GM23338 (cell line): ENCODE measurements around the gene MED19. TPM values are rescaled to one million over a fixed set of nuclear protein-coding genes. Genes with fewer than 3 reads are reported as not detected.
"Not testable (repeated sequence)": the region's sequence is repeated elsewhere in the genome, so short reads cannot be mapped to it uniquely, and the experiment has no call there.

ENCODE experiments used
- ATAC-seq: fragments of 200-7000 bp; cut with Tn5 transposase; 3 replicates; pipeline ENCODE4 v1.9.1; 2020
- DNase-seq: peaks from one replicate; pipeline ENCODE4 v3.0.0-alpha.2; 2015; ENCODE audit warnings: low spot score
- H2AFZ ChIP-seq: fragments of 200-600 bp; sonication (generic); 2 replicates; pipeline ENCODE4 v1.8.0; 2016; ENCODE audit warnings: antibody characterized with exemption, mild to moderate bottlenecking, moderate library complexity
- H3F3A ChIP-seq: fragments of 200-600 bp; sonication (generic); replicated peaks from 2 replicates; pipeline ENCODE4 v1.8.0; 2017; ENCODE audit warnings: antibody characterized with exemption, mixed run types, low read depth
- H3K27ac ChIP-seq: fragments of 200-600 bp; sonication (generic); 2 replicates; pipeline ENCODE4 v1.6.1; 2016; ENCODE audit warnings: low read depth
- H3K27me3 ChIP-seq: fragments of 200-600 bp; sonication (generic); 2 replicates; pipeline ENCODE4 v1.8.0; 2016; ENCODE audit warnings: mild to moderate bottlenecking, mixed run types, moderate library complexity; ENCODE audit not compliant: insufficient read depth
- H3K36me3 ChIP-seq: fragments of 200-600 bp; sonication (generic); 2 replicates; pipeline ENCODE4 v1.8.0; 2016; ENCODE audit warnings: mild to moderate bottlenecking; ENCODE audit not compliant: insufficient read depth
- H3K4me1 ChIP-seq: fragments of 200-600 bp; sonication (generic); 2 replicates; pipeline ENCODE4 v1.8.0; 2016; ENCODE audit warnings: mild to moderate bottlenecking, moderate library complexity; ENCODE audit not compliant: insufficient read depth
- H3K4me2 ChIP-seq: fragments of 200-600 bp; sonication (generic); 2 replicates; pipeline ENCODE4 v1.7.1; 2017; ENCODE audit warnings: mixed run types
- H3K4me3 ChIP-seq: fragments of 200-600 bp; sonication (generic); 2 replicates; pipeline ENCODE4 v1.6.1; 2016; ENCODE audit warnings: mixed run types
- H3K79me2 ChIP-seq: fragments of 200-600 bp; sonication (generic); replicated peaks from 2 replicates; pipeline ENCODE4 v1.8.0; 2017; ENCODE audit warnings: mild to moderate bottlenecking; ENCODE audit not compliant: insufficient read depth
- H3K9me2 ChIP-seq: fragments of 200-600 bp; sonication (generic); 2 replicates; pipeline ENCODE4 v1.8.0; 2017; ENCODE audit not compliant: insufficient read depth
- H4K20me1 ChIP-seq: fragments of 200-600 bp; sonication (generic); replicated peaks from 2 replicates; pipeline ENCODE4 v1.8.0; 2017; ENCODE audit warnings: mild to moderate bottlenecking; ENCODE audit not compliant: insufficient read depth
- H3K27ac Mint-ChIP-seq: 2 replicates; pipeline ENCODE4 v1.8.0; 2020; ENCODE audit warnings: inconsistent platforms, mild to moderate bottlenecking, moderate library complexity, mixed read lengths
- H3K27me3 Mint-ChIP-seq: 3 replicates; pipeline ENCODE4 v1.8.0; 2022; ENCODE audit warnings: low read depth, mild to moderate bottlenecking, moderate library complexity, mixed read lengths, inconsistent platforms; ENCODE audit not compliant: insufficient read depth, poor library complexity
- H3K36me3 Mint-ChIP-seq: 3 replicates; pipeline ENCODE4 v1.8.0; 2021; ENCODE audit warnings: low read depth, mild to moderate bottlenecking, inconsistent platforms, moderate library complexity, mixed read lengths
- H3K4me1 Mint-ChIP-seq: 3 replicates; pipeline ENCODE4 v1.8.0; 2020; ENCODE audit warnings: mild to moderate bottlenecking, inconsistent platforms, mixed read lengths
- H3K4me3 Mint-ChIP-seq: 3 replicates; pipeline ENCODE4 v1.8.0; 2021; ENCODE audit warnings: moderate library complexity, mild to moderate bottlenecking, inconsistent platforms, mixed read lengths
- H3K9me3 Mint-ChIP-seq: 3 replicates; pipeline ENCODE4 v1.8.0; 2020; ENCODE audit warnings: moderate library complexity, mild to moderate bottlenecking, inconsistent platforms, mixed read lengths
- ETS1 ChIP-seq: IDR thresholded peaks from 2 replicates; pipeline ENCODE4 v1.6.1; 2016; ENCODE audit warnings: antibody characterized with exemption
- EZH2phosphoT487 ChIP-seq: fragments of 200-600 bp; sonication (generic); IDR thresholded peaks from one replicate; pipeline ENCODE4 v1.8.1; 2018; ENCODE audit warnings: antibody characterized with exemption; ENCODE audit not compliant: unreplicated experiment
- POLR2AphosphoS5 ChIP-seq: IDR thresholded peaks from 2 replicates; pipeline ENCODE4 v1.6.1; 2016; ENCODE audit warnings: antibody characterized with exemption, low read depth
- STAT1 ChIP-seq: IDR thresholded peaks from one replicate; pipeline ENCODE4 v1.6.1; 2016; ENCODE audit warnings: antibody characterized with exemption; ENCODE audit not compliant: unreplicated experiment
- ZNF114 ChIP-seq: fragments of 250-450 bp; sonication (Bioruptor Pico); IDR thresholded peaks from 2 replicates; pipeline ENCODE4 v1.5.0; 2020; ENCODE audit warnings: mild to moderate bottlenecking, moderate library complexity
- polyA plus RNA-seq: library from polyadenylated mRNA; unstranded; fragments of >200 nt; fragmentation: Nextera tagmentation; extraction: Ambion mirVana; gene quantifications from 2 replicates; pipeline ENCODE4 v1.2.1, GENCODE V29; 2016
- total RNA-seq: library from RNA; depleted of rRNA; stranded (reverse); fragments of >200 nt; shearing (Covaris generic); gene quantifications from 2 replicates; pipeline ENCODE4 v1.2.3, GENCODE V29; 2014
- TF ChIP-seq, protein P1 (sequence below): IDR thresholded peaks from one replicate; pipeline ENCODE4 v1.6.1; 2018; ENCODE audit warnings: antibody characterized with exemption; ENCODE audit not compliant: unreplicated experiment

MED19 gene
- total and polyA plus RNA-seq, 2 experiments from 2014 or later = 17.7 to 64.9 TPM

GRCh38 chr11:57709802-57710367 is 2.1 kb downstream of the MED19 start (continued):
- TF ChIP-seq, protein P1, sequence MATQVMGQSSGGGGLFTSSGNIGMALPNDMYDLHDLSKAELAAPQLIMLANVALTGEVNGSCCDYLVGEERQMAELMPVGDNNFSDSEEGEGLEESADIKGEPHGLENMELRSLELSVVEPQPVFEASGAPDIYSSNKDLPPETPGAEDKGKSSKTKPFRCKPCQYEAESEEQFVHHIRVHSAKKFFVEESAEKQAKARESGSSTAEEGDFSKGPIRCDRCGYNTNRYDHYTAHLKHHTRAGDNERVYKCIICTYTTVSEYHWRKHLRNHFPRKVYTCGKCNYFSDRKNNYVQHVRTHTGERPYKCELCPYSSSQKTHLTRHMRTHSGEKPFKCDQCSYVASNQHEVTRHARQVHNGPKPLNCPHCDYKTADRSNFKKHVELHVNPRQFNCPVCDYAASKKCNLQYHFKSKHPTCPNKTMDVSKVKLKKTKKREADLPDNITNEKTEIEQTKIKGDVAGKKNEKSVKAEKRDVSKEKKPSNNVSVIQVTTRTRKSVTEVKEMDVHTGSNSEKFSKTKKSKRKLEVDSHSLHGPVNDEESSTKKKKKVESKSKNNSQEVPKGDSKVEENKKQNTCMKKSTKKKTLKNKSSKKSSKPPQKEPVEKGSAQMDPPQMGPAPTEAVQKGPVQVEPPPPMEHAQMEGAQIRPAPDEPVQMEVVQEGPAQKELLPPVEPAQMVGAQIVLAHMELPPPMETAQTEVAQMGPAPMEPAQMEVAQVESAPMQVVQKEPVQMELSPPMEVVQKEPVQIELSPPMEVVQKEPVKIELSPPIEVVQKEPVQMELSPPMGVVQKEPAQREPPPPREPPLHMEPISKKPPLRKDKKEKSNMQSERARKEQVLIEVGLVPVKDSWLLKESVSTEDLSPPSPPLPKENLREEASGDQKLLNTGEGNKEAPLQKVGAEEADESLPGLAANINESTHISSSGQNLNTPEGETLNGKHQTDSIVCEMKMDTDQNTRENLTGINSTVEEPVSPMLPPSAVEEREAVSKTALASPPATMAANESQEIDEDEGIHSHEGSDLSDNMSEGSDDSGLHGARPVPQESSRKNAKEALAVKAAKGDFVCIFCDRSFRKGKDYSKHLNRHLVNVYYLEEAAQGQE = no peak
- TF ChIP-seq POLR2AphosphoS5 = no peak
- no peak for TF ChIP-seq ZNF114 (CRISPR knock-in tag)
- no peak for TF ChIP-seq EZH2phosphoT487

- not testable (repeated sequence) for H3K4me2 ChIP-seq, H3K27ac ChIP-seq
- H3K36me3 Mint-ChIP-seq = peaks cover 40% of the 10 kb centered on the region
Observed at GRCh38 chr11:57705432-57705831, 6.6 kb downstream of the MED19 start.

GRCh38 chr11:57704932-57705331 is 7.1 kb downstream of the MED19 start:
- no peak overlapping the region for H2AFZ ChIP-seq
- H3K9me2 ChIP-seq = no peaks in the 10 kb centered on the region
- no peak overlapping the region for H3K4me2 ChIP-seq
- H4K20me1 ChIP-seq = peaks cover 4% of the 10 kb centered on the region
- Mint-ChIP-seq H3K27me3 (peaks cover 5% of the 10 kb centered on the region), H3K27ac (no peak overlapping the region), H3K4me3 (no peak overlapping the region), H3K9me3 (no peaks in the 10 kb centered on the region), H3K36me3 (peaks cover 43% of the 10 kb centered on the region), H3K4me1 (no peaks in the 10 kb centered on the region; the same call in 2 of the 3 replicates)
- H3K36me3 ChIP-seq = peaks cover 16% of the 10 kb centered on the region
- H3K4me1 ChIP-seq = no peaks in the 10 kb centered on the region
- H3K79me2 ChIP-seq = peaks cover 20% of the 10 kb centered on the region
- no peak overlapping the region for H3K27ac ChIP-seq
- H3K4me3 ChIP-seq = no peak overlapping the region
- no peak for DNase-seq
- no peak for ATAC-seq
- peaks cover 17% of the 10 kb centered on the region for H3F3A ChIP-seq
- no peaks in the 10 kb centered on the region for H3K27me3 ChIP-seq
- TF ChIP-seq ETS1 (no peak), ZNF114 (CRISPR knock-in tag) (no peak), STAT1 (no peak)
- TF ChIP-seq, protein P1 = no peak

More at GRCh38 chr11:57705432-57705831, 6.6 kb downstream of the MED19 start:
- not testable (repeated sequence) for H3K27ac Mint-ChIP-seq, H4K20me1 ChIP-seq, ATAC-seq, H2AFZ ChIP-seq, H3K9me2 ChIP-seq, H3K9me3 Mint-ChIP-seq, H3K4me1 Mint-ChIP-seq, H3K27me3 Mint-ChIP-seq, H3K4me1 ChIP-seq, H3K27me3 ChIP-seq, H3K4me3 ChIP-seq, DNase-seq, H3K4me3 Mint-ChIP-seq
- Histone ChIP-seq H3F3A (peaks cover 17% of the 10 kb centered on the region), H3K36me3 (peaks cover 15% of the 10 kb centered on the region), H3K79me2 (peaks cover 22% of the 10 kb centered on the region)
